Astrocyte of the spinal cord (primary cell): ENCODE data around the gene CCDC70.
"Not testable (repeated sequence)": the region's sequence is repeated elsewhere in the genome, so short reads cannot be mapped to it uniquely, and the experiment has no call there.

Experiments
- DNase-seq: peaks from one replicate; pipeline ENCODE4 v3.0.0; 2011; ENCODE audit warnings: low read depth, low spot score
- H3K4me3 ChIP-seq: 2 replicates; pipeline ENCODE4 v1.5.1; 2011; ENCODE audit warnings: low read depth, mild to moderate bottlenecking, low read length, moderate library complexity
- CTCF ChIP-seq: IDR thresholded peaks from 2 replicates; pipeline ENCODE4 v1.5.1; 2012; ENCODE audit warnings: low read depth, mild to moderate bottlenecking, low read length, inconsistent platforms
- in situ Hi-C: cut with HindIII; loops from 2 replicates; pipeline ENCODE4 v1.10.0; 2017; ENCODE audit warnings: low sequenced_read_pairs

The CCDC70 gene

GRCh38 chr13:51900471-51900870, 38.7 kb downstream of the CCDC70 start:
- H3K4me3 ChIP-seq = no peak overlapping the region
- in situ Hi-C loops = no loop called here
- DNase-seq = no peak
- no peak for TF ChIP-seq CTCF

- H3K4me3 ChIP-seq = no peak overlapping the region
- no peak for TF ChIP-seq CTCF
- in situ Hi-C loops = no loop called here
- no peak for DNase-seq
Observed at GRCh38 chr13:51902776-51903175, 41.0 kb downstream of the CCDC70 start.

- H3K4me3 ChIP-seq = no peak overlapping the region
- no peak for DNase-seq
- in situ Hi-C loops = no loop called here
- no peak for TF ChIP-seq CTCF
Observed at GRCh38 chr13:51905787-51906186, 44.0 kb downstream of the CCDC70 start.

- peak; percentile 4 for DNase-seq
- TF ChIP-seq CTCF = no peak
- in situ Hi-C loops = no loop called here
- H3K4me3 ChIP-seq = no peak overlapping the region
Observed at GRCh38 chr13:51906581-51906980, 44.8 kb downstream of the CCDC70 start.

- H3K4me3 ChIP-seq = no peak overlapping the region
- DNase-seq = no peak
- TF ChIP-seq CTCF = no peak
- in situ Hi-C loops = no loop called here
Observed at GRCh38 chr13:51907040-51907732, 45.4 kb downstream of the CCDC70 start.

- in situ Hi-C loops, H3K4me3 ChIP-seq: not testable (repeated sequence)
Observed at GRCh38 chr13:51909265-51909664, 47.5 kb downstream of the CCDC70 start.

GRCh38 chr13:51910508-51910907, 48.7 kb downstream of the CCDC70 start:
- no peak for DNase-seq
- no peak overlapping the region for H3K4me3 ChIP-seq
- in situ Hi-C loops = no loop called here
- TF ChIP-seq CTCF = no peak

More at GRCh38 chr13:51909265-51909664, 47.5 kb downstream of the CCDC70 start:
- DNase-seq = not testable (repeated sequence)
